ENCODE measurements around the gene MAGEB5. TPM values are rescaled to one million over a fixed set of nuclear protein-coding genes. Genes with fewer than 3 reads are reported as not detected.

The MAGEB5 gene
- total RNA-seq, 2 experiments from 2014 or later = not detected

- intact Hi-C loops (cut with micrococcal nuclease; ENCODE audit: unreplicated experiment) = no loop called here
- no peaks in the 10 kb centered on the region for H4K20me1 ChIP-seq (ENCODE audit: insufficient read depth, low read length)
- no peak for TF ChIP-seq EZH2phosphoT487 (IDR thresholded peaks at IDR 0.05; ENCODE audit: borderline replicate concordance, low read depth, low read length)
- TF ChIP-seq CTCF (conservative IDR thresholded peaks at IDR 0.05; ENCODE audit: low read length) = no peak
- no peak for DNase-seq (ENCODE audit: low spot score)
- H3K4me2 ChIP-seq (ENCODE audit: low read length) = no peak overlapping the region
- H3K9me2 ChIP-seq (ENCODE audit: insufficient read depth, low read length) = no peaks in the 10 kb centered on the region
- no peaks in the 10 kb centered on the region for H3K36me3 ChIP-seq (ENCODE audit: insufficient read depth, low read length)
- POLR2A ChIA-PET = no interaction called here
- CTCF ChIA-PET (ENCODE audit: unreplicated experiment) = no interaction called here
- BruUV-seq (replicated peaks) = no TSS peak
- H3K4me3 ChIP-seq (ENCODE audit: low read depth, low read length, poor library complexity, severe bottlenecking) = no peak overlapping the region
- no peak overlapping the region for H3K27ac ChIP-seq (ENCODE audit: low read depth, low read length, poor library complexity, severe bottlenecking)
- no peak overlapping the region for H2AFZ ChIP-seq (ENCODE audit: low read length)
- no peaks in the 10 kb centered on the region for H3K79me2 ChIP-seq (ENCODE audit: insufficient read depth, low read depth, low read length)
- H3K4me1 ChIP-seq (ENCODE audit: insufficient read depth, low read length, poor library complexity, severe bottlenecking) = no peaks in the 10 kb centered on the region
- H3K9me3 ChIP-seq (ENCODE audit: low read length) = no peaks in the 10 kb centered on the region
Observed at GRCh38 chrX:26208012-26208411, 8.0 kb upstream of the MAGEB5 start.

- TF ChIP-seq EZH2phosphoT487 (IDR thresholded peaks at IDR 0.05; ENCODE audit: borderline replicate concordance, low read depth, low read length) (no peak), CTCF (conservative IDR thresholded peaks at IDR 0.05; ENCODE audit: low read length) (no peak)
- DNase-seq (ENCODE audit: low spot score) = no peak
- POLR2A ChIA-PET = no interaction called here
- no peaks in the 10 kb centered on the region for H3K36me3 ChIP-seq (ENCODE audit: insufficient read depth, low read length)
- intact Hi-C loops (cut with micrococcal nuclease; ENCODE audit: unreplicated experiment) = no loop called here
- H3K27ac ChIP-seq (ENCODE audit: low read depth, low read length, poor library complexity, severe bottlenecking) = no peak overlapping the region
- H3K4me3 ChIP-seq (ENCODE audit: low read depth, low read length, poor library complexity, severe bottlenecking) = no peak overlapping the region
- no peak overlapping the region for H2AFZ ChIP-seq (ENCODE audit: low read length)
- H3K4me2 ChIP-seq (ENCODE audit: low read length) = no peak overlapping the region
- CTCF ChIA-PET (ENCODE audit: unreplicated experiment) = no interaction called here
- H3K9me3 ChIP-seq (ENCODE audit: low read length) = no peaks in the 10 kb centered on the region
- H3K79me2 ChIP-seq (ENCODE audit: insufficient read depth, low read depth, low read length) = no peaks in the 10 kb centered on the region
- no peaks in the 10 kb centered on the region for H4K20me1 ChIP-seq (ENCODE audit: insufficient read depth, low read length)
- no peaks in the 10 kb centered on the region for H3K9me2 ChIP-seq (ENCODE audit: insufficient read depth, low read length)
- no peaks in the 10 kb centered on the region for H3K4me1 ChIP-seq (ENCODE audit: insufficient read depth, low read length, poor library complexity, severe bottlenecking)
- no TSS peak for BruUV-seq (replicated peaks)
Observed at GRCh38 chrX:26219351-26219750, 3.4 kb downstream of the MAGEB5 start.

GRCh38 chrX:26234177-26234576 is 18.2 kb downstream of the MAGEB5 start:
- ChIA-PET CTCF (ENCODE audit: unreplicated experiment) (no interaction called here), POLR2A (no interaction called here)
- intact Hi-C loops (cut with micrococcal nuclease; ENCODE audit: unreplicated experiment) = no loop called here

More at GRCh38 chrX:26234177-26234576, 18.2 kb downstream of the MAGEB5 start:
- no peaks in the 10 kb centered on the region for H3K36me3 ChIP-seq (ENCODE audit: insufficient read depth, low read length)
- no peak for DNase-seq (ENCODE audit: low spot score)
- H3K27ac ChIP-seq (ENCODE audit: low read depth, low read length, poor library complexity, severe bottlenecking) = no peak overlapping the region
- H3K9me3 ChIP-seq (ENCODE audit: low read length) = no peaks in the 10 kb centered on the region
- no TSS peak for BruUV-seq (replicated peaks)
- H3K4me3 ChIP-seq (ENCODE audit: low read depth, low read length, poor library complexity, severe bottlenecking) = no peak overlapping the region
- TF ChIP-seq CTCF (conservative IDR thresholded peaks at IDR 0.05; ENCODE audit: low read length) (no peak), EZH2phosphoT487 (IDR thresholded peaks at IDR 0.05; ENCODE audit: borderline replicate concordance, low read depth, low read length) (no peak)
- no peak overlapping the region for H3K4me2 ChIP-seq (ENCODE audit: low read length)
- H4K20me1 ChIP-seq (ENCODE audit: insufficient read depth, low read length) = no peaks in the 10 kb centered on the region
- H3K4me1 ChIP-seq (ENCODE audit: insufficient read depth, low read length, poor library complexity, severe bottlenecking) = no peaks in the 10 kb centered on the region
- H3K79me2 ChIP-seq (ENCODE audit: insufficient read depth, low read depth, low read length) = no peaks in the 10 kb centered on the region
- H2AFZ ChIP-seq (ENCODE audit: low read length) = no peak overlapping the region
- H3K9me2 ChIP-seq (ENCODE audit: insufficient read depth, low read length) = no peaks in the 10 kb centered on the region

Measured in OCI-LY7 (cell line).